HepG2 (cell line): Measurements from ENCODE around the gene EPS8.

ENCODE experiments used
- CTCF ChIP-seq: sonication (generic); formaldehyde crosslinking; IDR thresholded peaks from 2 replicates; pipeline ENCODE4 v1.5.0; 2020; ENCODE audit warnings: mild to moderate bottlenecking, missing genetic modification reagents, moderate library complexity
- ZNF839 ChIP-seq: sonication (generic); formaldehyde crosslinking; IDR thresholded peaks from 2 replicates; pipeline ENCODE4 v1.4.0; 2020; ENCODE audit warnings: missing genetic modification reagents, mild to moderate bottlenecking, borderline replicate concordance
- TF ChIP-seq, protein P1 (sequence below): sonication (generic); formaldehyde crosslinking; IDR thresholded peaks from 2 replicates; pipeline ENCODE4 v1.4.0; 2020; ENCODE audit warnings: missing genetic modification reagents
- TF ChIP-seq, protein P2 (sequence below): IDR thresholded peaks from 2 replicates; pipeline ENCODE4 v1.6.1; 2016; ENCODE audit warnings: low read depth, control low read depth

GRCh38 chr12:15749937-15750336 lies 39.3 kb downstream of the EPS8 start:
- TF ChIP-seq ZNF839 (CRISPR knock-in tag) (no peak), CTCF (CRISPR knock-in tag) (no peak)
- TF ChIP-seq, protein P1, sequence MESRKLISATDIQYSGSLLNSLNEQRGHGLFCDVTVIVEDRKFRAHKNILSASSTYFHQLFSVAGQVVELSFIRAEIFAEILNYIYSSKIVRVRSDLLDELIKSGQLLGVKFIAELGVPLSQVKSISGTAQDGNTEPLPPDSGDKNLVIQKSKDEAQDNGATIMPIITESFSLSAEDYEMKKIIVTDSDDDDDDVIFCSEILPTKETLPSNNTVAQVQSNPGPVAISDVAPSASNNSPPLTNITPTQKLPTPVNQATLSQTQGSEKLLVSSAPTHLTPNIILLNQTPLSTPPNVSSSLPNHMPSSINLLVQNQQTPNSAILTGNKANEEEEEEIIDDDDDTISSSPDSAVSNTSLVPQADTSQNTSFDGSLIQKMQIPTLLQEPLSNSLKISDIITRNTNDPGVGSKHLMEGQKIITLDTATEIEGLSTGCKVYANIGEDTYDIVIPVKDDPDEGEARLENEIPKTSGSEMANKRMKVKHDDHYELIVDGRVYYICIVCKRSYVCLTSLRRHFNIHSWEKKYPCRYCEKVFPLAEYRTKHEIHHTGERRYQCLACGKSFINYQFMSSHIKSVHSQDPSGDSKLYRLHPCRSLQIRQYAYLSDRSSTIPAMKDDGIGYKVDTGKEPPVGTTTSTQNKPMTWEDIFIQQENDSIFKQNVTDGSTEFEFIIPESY (CRISPR knock-in tag), result no peak
- TF ChIP-seq, protein P2, sequence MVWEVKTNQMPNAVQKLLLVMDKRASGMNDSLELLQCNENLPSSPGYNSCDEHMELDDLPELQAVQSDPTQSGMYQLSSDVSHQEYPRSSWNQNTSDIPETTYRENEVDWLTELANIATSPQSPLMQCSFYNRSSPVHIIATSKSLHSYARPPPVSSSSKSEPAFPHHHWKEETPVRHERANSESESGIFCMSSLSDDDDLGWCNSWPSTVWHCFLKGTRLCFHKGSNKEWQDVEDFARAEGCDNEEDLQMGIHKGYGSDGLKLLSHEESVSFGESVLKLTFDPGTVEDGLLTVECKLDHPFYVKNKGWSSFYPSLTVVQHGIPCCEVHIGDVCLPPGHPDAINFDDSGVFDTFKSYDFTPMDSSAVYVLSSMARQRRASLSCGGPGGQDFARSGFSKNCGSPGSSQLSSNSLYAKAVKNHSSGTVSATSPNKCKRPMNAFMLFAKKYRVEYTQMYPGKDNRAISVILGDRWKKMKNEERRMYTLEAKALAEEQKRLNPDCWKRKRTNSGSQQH, result no peak
